Adipocyte (in vitro differentiated cells): Measurements from ENCODE around the gene SLC51A.
"Not testable (repeated sequence)": the region's sequence is repeated elsewhere in the genome, so short reads cannot be mapped to it uniquely, and the experiment has no call there.

Source experiments
- DNase-seq: peaks from one replicate; pipeline ENCODE4 v3.0.0-alpha.2; 2015; ENCODE audit warnings: low read depth
- H3K27me3 ChIP-seq: replicated peaks from 2 replicates; pipeline ENCODE4 v1.7.0; 2013; ENCODE audit warnings: mild to moderate bottlenecking, low read length, moderate library complexity; ENCODE audit not compliant: control insufficient read depth, insufficient read depth
- H3K36me3 ChIP-seq: 2 replicates; pipeline ENCODE4 v1.7.0; 2013; ENCODE audit warnings: low read length, mild to moderate bottlenecking, moderate library complexity; ENCODE audit not compliant: control insufficient read depth, insufficient read depth, severe bottlenecking
- H3K4me1 ChIP-seq: 2 replicates; pipeline ENCODE4 v1.7.0; 2013; ENCODE audit warnings: mild to moderate bottlenecking, low read length, moderate library complexity; ENCODE audit not compliant: control insufficient read depth, insufficient read depth
- H3K4me3 ChIP-seq: 2 replicates; pipeline ENCODE4 v1.7.0; 2013; ENCODE audit warnings: mild to moderate bottlenecking, low read length, moderate library complexity
- H3K9ac ChIP-seq: 2 replicates; pipeline ENCODE4 v1.7.0; 2013; ENCODE audit warnings: mild to moderate bottlenecking, low read length, moderate library complexity
- H3K9me3 ChIP-seq: 2 replicates; pipeline ENCODE4 v1.7.0; 2013; ENCODE audit warnings: mild to moderate bottlenecking, low read length, moderate library complexity; ENCODE audit not compliant: control insufficient read depth

SLC51A gene

GRCh38 chr3:196207833-196208607 lies 8.3 kb upstream of the SLC51A start:
- H3K9ac ChIP-seq: no peak overlapping the region
- no peaks in the 10 kb centered on the region for H3K4me1 ChIP-seq
- peaks cover 18% of the 10 kb centered on the region for H3K27me3 ChIP-seq
- H3K36me3 ChIP-seq: no peaks in the 10 kb centered on the region
- peak overlapping the region; percentile 54 for H3K4me3 ChIP-seq
- no peak for DNase-seq
- peaks cover 6% of the 10 kb centered on the region for H3K9me3 ChIP-seq

GRCh38 chr3:196208942-196209695 lies 7.2 kb upstream of the SLC51A start:
- no peak for DNase-seq
- Histone ChIP-seq H3K9ac (no peak overlapping the region), H3K27me3 (peaks cover 21% of the 10 kb centered on the region), H3K4me3 (no peak overlapping the region), H3K4me1 (no peaks in the 10 kb centered on the region), H3K9me3 (peaks cover 6% of the 10 kb centered on the region), H3K36me3 (no peaks in the 10 kb centered on the region)

DNA sequence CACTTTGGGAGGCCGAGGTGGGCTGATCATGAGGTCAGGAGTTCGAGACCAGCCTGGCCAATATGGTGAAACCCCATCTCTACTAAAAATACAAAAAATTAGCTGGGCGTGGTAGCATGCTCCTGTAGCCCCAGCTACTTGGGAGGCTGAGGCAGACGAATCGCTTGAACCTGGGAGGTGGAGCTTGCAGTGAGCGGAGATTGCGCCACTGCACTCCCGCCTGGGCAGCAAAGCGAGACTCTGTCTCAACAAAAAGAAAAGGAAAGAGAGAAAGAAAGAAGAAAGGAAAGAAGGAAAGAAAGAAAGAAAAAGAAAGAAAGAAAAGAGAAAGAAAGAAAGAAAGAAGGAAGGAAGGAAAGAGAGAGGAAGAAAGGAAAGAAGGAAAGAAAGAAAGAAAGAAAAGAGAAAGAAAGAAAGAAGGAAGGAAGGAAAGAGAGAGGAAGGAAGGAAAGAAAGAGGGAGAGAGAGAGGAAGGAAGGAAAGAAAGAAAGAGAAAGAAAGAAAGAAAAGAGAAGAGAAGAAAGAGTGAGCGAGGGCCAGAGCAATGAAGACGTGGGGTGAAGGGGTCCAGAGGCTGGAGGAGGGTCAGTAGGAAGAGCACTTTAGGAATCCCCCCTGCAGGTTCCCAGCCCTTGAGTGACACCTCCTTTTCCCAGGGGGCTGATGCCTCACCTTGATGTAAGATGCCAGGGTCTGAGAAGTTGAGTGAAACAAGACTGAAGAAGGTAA lies 6.2 kb upstream of the SLC51A start:
- H3K36me3 ChIP-seq, H3K4me3 ChIP-seq, H3K9me3 ChIP-seq, H3K9ac ChIP-seq, H3K4me1 ChIP-seq, DNase-seq: not testable (repeated sequence)
- peaks cover 22% of the 10 kb centered on the region for H3K27me3 ChIP-seq

DNA sequence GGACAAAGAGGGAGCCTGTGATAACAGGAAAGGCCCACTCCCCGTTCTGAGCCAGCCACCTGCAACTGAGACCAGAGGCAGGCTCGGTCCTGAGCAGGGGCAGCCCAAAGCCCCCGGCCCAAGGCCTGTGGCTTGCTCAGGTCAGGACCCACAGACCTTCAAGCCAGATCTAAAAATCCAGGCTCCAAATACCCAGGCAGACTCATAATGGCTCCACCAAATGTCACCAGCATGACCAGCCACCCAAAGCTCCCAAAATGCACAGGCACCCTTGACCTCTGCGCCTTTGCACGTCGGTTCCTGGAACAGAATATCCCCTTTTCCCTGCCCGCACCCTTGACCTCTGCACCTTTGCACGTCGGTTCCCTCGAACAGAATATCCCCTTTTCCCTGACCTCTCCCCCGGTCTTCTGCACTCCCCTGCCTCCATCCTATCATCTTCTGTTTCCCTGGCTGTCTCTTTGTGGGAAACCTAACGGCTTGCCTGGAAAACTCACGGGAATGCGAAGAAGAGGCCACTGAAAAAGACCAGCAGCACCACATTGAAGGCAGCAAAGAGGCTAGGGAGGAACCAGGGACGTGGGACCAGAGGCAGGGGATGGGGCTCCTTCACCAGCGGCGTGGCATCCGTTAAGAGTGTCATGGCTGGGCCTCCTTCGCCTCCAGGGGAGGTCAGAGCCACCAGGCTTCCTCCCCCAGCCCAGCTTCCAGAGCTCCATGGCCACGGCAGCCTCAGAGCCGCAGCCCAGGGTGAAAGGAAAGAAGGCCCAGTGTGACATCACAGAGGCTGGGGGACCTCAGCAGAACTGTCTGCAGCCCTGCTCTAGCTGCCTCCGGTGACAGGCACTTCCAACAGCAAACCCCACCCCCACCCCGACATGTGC lies 5.4 kb upstream of the SLC51A start, which contains the start of gene ZDHHC19:
Gene ZDHHC19, minus strand, starts transcription at position 728 of the 884 bp plus-strand sequence. Its CDS starts 85 bp downstream, at position 643.
- no peaks in the 10 kb centered on the region for H3K4me1 ChIP-seq
- H3K27me3 ChIP-seq: peaks cover 26% of the 10 kb centered on the region
- H3K4me3 ChIP-seq: no peak within 1 kb of the TSS
- DNase-seq: no peak
- H3K36me3 ChIP-seq: no peaks in the 10 kb centered on the region
- no peaks in the 10 kb centered on the region for H3K9me3 ChIP-seq
- no peak within 1 kb of the TSS for H3K9ac ChIP-seq

- no peak overlapping the region for H3K9ac ChIP-seq
- peaks cover 8% of the 10 kb centered on the region for H3K27me3 ChIP-seq
- no peak overlapping the region for H3K4me3 ChIP-seq
- H3K9me3 ChIP-seq: no peaks in the 10 kb centered on the region
- H3K36me3 ChIP-seq: no peaks in the 10 kb centered on the region
- H3K4me1 ChIP-seq: peaks cover 9% of the 10 kb centered on the region
- DNase-seq: no peak
These were observed 1.4 kb upstream of the SLC51A start for GRCh38 chr3:196214783-196215441.

DNA sequence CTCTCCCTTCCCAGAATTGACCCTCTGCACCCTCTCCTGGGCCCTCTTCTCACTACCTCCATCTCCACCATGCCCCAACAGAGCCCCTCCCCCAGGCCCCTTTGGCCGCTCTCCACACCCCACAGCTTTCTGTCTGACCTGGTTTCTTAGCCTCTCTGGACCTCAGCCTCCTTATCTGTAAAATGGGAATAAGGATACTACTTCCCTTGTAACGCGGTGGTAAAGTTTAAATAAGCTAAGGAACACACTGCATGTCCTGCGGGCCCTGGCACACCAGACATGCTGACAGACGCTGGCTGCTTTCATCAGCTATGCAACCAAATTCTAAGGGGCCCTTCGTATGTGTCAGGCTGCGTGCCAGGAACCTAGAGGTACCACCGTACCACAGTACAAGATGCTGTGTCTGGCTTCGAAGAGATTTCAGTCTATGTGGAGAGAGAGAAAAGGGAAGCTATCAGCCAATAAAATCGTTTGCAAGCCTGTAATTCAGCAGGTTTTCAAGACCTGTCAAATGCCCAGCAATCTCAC lies 777 bp upstream of the SLC51A start:
- Histone ChIP-seq H3K4me3 (no peak overlapping the region), H3K27me3 (peaks cover 8% of the 10 kb centered on the region), H3K9me3 (no peaks in the 10 kb centered on the region), H3K9ac (no peak overlapping the region), H3K4me1 (peaks cover 12% of the 10 kb centered on the region), H3K36me3 (no peaks in the 10 kb centered on the region)
- no peak for DNase-seq

GRCh38 chr3:196216681-196217211 lies 412 bp downstream of the SLC51A start:
- Histone ChIP-seq H3K9ac (no peak overlapping the region), H3K36me3 (no peaks in the 10 kb centered on the region), H3K4me1 (peaks cover 12% of the 10 kb centered on the region), H3K9me3 (no peaks in the 10 kb centered on the region), H3K4me3 (no peak overlapping the region), H3K27me3 (peaks cover 8% of the 10 kb centered on the region)
- no peak for DNase-seq

DNA sequence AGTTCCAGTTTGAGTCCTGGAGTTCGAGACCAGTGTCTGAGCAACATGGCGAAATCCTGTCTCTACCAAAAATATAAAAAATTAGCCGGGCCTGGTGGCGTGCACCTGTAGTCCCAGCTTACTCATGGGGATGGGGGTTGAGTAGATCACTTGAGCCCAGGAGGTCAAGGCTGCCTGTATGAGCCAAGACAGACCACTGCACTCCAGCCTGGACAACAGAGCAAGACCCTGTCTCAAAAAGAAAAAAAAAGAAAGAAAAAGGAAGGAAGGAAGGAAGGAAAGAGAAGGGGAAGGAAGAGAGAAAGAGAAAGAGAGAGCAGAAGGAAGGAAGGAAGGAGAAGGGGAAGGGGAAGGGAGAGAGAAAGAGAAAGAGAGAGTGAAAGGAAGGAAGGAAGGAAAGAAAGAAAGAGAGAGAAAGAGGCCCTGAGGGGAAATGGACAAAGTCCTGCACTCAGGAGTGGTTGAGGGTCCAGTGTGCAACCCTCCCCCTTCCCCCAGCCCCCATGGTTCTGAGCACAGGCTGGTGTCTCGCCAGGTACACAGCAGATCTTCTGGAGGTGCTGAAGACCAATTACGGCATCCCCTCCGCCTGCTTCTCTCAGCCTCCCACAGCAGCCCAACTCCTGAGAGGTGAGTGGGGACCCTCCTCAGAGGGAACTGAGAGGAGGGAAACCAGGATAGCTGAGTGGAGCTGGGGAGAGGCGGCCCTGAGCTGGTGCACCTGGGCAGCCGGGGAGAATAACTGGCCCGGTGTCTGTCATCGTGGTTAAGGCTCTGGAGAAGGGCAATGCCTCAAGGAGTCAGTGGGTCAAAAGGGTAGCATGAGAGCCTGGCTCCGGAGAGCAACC lies 1.2 kb downstream of the SLC51A start:
- peaks cover 12% of the 10 kb centered on the region for H3K4me1 ChIP-seq
- DNase-seq: no peak
- H3K27me3 ChIP-seq: peaks cover 8% of the 10 kb centered on the region
- H3K9ac ChIP-seq: no peak overlapping the region
- no peaks in the 10 kb centered on the region for H3K36me3 ChIP-seq
- no peak overlapping the region for H3K4me3 ChIP-seq
- no peaks in the 10 kb centered on the region for H3K9me3 ChIP-seq

GRCh38 chr3:196218155-196218712 lies 1.9 kb downstream of the SLC51A start:
- no peak for DNase-seq
- no peak overlapping the region for H3K9ac ChIP-seq
- peaks cover 8% of the 10 kb centered on the region for H3K27me3 ChIP-seq
- no peak overlapping the region for H3K4me3 ChIP-seq
- no peaks in the 10 kb centered on the region for H3K9me3 ChIP-seq
- H3K4me1 ChIP-seq: peaks cover 12% of the 10 kb centered on the region
- no peaks in the 10 kb centered on the region for H3K36me3 ChIP-seq
